MV-4-11 (cell line): ENCODE results near the gene ARHGAP24.
A peak's percentile ranks its signal among the peaks of the same experiment; 100 is the strongest.

Experiments used
- DNase-seq: peaks from one replicate; lab custom pipeline; 2025; lab: John Stamatoyannopoulos, UW

ARHGAP24 gene

DNA sequence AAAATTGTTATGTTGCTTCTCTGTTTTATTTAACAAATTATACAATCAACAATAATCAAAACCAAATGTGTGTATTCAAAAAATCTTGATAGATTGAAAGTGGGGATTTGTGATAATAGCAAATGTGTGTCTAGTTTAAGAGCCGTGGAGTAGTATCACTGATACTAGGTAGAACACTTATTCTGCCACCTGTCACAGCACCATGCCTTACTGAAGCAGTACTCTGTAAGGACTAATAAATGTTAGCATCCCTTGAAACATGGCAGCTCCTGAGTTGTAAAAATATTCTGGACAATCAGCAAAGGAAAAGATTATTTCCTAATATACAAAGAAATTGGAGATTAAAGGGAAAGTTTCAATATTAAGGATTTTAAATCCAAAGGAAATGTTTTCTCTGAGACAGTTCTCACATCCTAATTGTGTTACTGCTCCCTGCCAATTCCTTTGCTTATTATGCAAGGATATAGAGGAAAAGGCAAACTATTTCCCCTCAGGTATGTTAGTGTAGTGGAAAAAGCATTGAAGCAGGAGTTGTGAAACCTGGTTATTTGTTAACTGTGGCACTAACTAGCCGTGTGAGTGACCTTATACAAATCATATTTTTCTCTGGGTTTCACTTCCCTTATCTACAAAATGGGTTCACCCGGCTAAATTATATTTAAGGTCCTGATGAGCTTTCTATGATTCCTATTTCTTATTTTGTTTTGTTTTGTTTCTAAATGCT is 303.1 kb downstream of the ARHGAP24 start:
- DNase-seq: peak; percentile 9

DNA sequence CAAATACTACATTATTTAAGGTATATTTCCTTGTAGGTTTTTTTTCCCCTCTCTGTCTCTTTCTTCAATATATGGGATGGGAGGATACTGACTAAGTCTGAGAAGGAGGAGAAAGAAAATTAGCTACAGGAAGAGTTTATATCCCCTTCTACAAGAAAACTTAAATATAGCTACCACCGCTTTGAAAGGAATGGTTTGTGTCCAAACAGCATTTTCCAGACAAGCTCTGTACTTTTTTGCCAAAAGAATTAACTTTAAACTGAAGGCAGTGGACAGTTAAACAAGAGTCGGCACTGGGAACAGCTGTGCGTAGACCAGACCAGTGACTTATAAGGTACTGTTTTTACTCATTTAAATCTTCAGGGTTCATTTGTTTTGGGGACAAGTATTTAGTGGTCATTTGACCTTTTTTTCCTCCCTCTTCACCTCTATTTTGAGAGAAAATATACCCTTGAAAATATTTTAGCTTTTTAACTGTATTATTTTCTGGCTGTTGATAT is 303.7 kb downstream of the ARHGAP24 start:
- DNase-seq: no peak

DNA sequence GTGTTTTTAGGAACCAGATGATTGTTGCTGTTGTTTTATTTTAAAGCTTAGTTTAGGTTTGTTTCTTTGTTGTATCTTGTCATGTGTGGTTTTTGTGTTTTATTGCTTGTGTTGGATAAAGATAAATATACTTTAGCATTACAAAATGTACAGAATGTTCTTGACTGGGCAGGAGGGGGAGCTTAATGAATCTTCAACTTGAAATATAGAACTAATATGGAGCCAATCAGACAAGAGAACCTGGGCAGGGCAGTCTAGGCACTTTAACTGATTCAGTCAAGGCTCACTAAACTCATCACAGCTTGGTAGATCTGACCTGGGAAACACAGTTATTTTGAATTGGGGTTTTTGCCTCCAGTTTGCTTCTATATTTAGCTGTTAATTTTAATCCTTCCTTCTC is 304.2 kb downstream of the ARHGAP24 start:
- DNase-seq: no peak

DNA sequence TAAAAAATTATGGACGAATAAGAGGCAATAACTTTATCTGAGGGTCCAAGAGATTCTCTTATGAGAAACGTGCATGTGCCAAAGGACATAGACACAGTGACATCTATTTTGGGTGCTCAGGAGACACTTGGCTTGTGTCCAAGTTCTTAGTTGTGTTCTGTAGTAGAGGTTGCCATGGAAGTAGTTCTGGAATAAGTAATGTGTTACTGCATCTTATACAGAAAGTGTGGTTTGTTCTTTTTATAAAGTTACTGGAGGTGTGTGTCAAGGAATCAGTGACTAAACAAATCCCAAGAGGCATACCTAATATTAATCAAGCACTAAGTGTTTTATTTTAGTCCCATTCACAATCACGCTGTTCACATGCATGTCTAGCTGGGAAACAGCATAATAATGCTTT is 305.7 kb downstream of the ARHGAP24 start:
- DNase-seq: no peak

DNA sequence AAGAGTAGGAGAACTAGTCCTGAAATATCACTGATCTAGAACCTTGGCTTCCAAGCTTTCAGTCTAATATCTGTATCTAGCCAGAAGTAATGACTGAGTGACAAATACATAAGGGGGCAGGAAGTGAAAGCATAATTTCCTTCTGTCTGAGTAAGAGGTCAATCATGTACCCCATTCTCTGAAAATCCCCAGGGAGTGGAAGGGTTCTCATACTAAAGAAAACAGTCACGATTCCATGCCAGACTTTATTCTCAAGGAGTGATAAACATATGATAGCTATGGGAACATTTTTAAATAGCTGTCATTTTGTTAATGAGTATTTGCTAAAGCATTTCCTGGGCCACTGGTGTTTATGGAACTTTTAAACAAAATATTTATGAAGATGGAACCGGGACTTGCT is 308.5 kb downstream of the ARHGAP24 start:
- no peak for DNase-seq

DNA sequence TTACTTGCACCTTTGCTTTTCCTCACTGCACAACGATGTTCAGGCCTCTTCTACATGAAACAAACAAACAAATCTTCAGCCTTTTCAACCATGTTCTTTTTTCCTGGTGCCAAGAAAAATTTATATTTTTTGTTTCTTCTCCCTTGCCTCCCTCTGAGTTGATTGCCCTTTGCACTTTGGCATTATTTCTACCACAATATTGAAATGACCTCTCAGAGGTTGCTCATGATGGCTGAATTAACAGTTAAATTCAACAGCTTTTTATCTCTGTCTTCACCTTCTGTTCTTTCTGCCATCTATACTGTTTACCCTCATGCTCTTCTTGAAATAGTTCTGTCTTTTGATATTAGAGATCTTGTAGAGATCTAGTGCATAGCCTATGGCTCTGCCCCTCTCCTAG is 308.9 kb downstream of the ARHGAP24 start:
- no peak for DNase-seq

DNA sequence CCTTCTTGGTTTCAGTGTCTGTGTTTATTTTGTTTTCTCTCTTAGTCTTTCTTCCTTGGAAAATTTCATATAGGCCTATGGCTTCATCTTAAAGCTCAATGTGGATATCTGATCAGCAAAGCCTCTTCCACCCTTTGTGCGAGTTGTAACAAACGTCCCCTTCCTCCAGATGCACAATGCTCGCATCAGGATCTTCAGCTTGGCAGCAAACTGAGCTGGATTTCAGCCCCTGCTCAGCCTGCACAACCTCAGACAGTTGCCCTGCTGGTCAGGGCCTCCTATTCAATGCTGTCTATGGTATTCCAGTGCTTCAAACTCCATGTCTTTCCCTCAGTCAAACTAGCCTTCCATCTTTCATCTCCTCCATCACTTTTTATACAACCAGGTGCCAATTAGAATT is 309.4 kb downstream of the ARHGAP24 start:
- DNase-seq: no peak

DNA sequence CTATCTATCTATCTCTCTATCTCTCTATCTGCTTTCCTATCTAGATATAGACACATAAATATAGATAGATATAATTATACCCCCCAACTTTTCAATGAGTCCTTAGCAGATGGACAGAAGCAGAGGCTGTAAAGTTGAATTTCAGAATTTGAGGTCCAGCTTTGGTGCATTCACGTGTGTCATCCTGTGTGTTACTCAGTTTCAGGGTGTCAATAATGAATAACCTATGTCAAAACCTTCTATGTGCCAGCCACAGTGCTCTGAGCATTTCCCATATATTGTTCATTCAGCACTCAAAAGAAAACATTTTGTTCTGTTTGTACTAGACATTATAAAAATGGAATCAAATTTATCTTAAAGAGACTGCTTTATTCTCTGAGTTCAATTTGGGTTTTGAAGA is 310.0 kb downstream of the ARHGAP24 start:
- no peak for DNase-seq

DNA sequence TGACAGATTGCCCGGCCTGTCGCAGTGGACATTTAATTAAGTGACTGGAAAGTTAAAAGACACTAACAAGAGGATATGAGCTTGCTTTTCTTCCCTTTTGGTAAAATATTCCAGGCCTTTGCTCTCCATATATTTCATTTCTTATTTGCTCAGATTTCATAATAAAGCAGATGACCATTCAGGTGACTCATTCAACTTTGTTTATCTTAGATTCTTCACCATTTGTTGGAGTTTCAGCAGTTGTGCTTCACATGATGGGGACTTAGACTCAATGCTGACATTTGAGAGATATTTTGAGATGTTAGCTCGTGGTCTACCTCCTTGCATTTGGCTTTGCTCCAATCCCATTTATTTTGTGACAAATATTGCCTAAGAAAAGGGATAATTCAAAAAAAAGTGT is 312.2 kb downstream of the ARHGAP24 start:
- no peak for DNase-seq

DNA sequence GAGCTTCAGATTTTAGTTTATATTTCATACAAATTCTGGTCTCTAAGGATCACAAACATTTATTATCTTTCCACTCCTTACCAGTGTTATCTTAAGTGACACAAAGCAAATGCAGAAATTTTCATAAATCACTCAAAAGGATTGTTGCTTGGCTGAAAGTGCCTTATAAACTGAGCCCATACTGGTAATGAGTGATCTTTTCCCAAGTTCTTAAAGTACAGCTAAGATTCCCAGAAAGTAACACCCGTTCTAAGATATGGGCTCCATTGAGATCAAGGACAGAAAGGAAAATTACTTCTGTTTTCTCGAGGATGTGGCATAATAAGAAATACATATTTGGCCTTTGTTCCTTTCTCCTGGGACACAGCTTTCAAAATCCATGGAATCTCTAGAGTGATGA is 313.7 kb downstream of the ARHGAP24 start:
- DNase-seq: no peak

DNA sequence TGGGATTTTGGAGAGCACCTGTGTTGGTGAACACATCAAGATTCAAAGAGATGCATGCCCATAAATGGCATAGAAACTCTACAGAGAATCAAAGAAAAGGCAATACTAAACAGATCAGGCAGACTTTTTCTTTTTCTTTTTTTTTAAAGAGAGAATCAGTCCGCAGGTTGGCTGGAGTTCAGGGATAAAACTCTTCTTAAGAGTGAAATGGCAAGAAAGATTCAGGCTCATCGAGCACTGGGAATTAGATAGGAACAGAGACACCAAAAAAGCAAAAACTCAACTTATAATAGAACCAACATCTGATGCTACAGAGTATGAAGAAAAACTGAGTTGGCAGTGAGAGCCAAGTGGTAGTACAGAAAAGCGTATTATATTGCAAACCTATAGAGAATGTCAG is 314.3 kb downstream of the ARHGAP24 start:
- no peak for DNase-seq

DNA sequence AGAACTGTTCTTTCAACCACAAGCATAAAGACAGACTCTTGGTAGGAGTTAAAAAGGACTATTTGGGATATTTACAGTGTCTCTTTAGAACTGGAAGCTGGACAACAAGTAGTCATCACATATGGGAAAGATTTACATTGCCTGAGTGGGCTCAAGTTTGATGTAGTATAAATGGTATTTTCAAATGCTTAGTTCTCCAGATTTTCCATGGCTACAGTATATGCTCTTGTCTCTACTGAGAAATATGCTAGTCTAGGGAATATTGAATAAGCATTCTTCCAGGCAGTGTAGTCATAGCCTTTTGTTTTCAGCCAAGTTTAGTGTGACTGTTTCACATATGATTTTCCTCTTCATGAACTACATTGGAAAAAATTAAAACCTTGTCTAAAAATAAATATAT is 315.6 kb downstream of the ARHGAP24 start:
- DNase-seq: no peak

DNA sequence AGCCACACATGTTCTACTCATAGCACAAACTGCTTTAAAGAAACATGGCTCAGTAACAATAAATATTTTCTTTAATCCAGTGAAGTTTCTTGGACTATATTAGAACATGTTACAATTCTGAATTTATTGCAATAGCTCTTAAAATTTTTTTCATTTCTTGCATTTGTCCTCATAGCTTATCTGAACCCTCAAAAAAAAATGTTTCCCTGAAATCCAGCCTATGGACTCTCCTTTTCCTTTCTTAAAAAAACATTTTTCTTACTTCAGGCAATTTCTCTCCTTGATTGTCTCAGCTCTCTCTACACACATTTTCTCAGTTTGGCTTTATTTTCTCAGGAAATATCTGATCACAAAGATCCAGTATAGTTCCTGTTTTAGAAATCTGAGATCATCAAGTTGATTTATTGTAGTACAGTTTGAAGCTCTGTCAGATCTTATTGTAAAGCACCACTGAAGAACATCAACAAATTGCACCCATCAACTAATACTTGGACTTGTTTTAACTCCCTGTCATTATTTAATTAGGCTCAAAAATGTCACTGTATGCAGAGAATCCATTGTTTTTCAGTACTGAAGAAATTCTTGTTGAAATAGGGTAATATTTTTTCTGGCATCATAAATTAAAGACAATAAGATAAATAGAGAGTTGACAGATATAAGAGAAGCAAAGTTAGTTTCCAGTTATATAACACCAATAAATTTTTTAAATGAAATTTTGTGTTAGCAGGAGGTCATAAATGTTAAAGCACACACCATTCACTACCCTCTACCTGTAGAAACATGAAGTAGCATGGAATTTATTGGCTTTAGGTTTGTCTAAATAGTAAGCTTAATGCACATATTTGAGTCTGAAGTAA is 317.7 kb downstream of the ARHGAP24 start:
- DNase-seq: no peak

DNA sequence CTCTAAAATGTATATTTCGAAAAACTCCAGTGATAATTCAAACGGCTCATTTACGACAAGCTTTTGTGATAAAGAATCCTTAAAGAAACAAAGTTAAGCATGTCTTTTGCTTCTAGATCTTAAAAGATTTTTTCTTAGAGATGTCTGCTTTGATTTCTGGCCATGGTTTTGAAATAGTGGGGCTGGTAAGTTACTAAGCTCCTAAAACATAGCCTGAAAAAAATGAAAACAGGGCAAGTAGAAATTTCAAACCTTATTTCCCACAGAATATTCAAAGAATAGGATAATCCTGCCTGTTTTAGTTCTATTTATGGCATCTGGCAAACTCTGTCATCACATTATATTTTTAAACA is 318.3 kb downstream of the ARHGAP24 start:
- no peak for DNase-seq

DNA sequence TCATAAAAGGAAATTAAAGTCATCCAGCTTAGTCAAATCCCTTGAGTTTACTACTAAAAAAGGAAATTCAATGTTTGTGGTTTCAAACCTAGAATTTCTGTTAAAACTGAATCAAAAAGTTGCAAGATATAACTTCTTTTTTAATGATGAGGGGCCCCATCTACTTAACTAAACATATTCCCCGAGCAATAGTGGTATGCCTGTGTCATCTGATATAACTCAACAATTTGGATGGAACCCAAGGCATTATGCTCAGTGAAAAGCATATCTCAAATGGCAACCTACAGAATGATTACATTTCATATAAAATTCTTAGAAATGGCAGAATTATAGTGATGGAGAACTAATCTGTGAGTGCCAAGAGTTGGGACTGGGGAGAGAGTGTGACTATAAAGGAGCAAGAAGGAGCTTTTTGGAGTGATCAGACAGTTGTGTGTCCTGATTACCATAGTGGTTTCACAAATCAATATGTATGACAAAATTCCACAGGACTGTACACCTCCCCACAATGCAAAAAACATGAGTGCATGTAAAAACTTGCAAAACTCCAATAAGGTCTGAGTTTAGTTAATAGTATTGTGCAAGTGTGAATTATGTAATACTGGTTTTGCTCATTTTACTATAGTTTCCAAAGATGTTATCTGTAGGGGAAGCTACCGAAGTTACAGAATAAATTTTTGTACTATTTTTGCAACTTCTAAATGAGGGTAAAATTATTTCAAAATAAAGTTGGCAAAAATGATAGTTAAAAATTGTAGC is 323.2 kb downstream of the ARHGAP24 start:
- peak; percentile 64 for DNase-seq

DNA sequence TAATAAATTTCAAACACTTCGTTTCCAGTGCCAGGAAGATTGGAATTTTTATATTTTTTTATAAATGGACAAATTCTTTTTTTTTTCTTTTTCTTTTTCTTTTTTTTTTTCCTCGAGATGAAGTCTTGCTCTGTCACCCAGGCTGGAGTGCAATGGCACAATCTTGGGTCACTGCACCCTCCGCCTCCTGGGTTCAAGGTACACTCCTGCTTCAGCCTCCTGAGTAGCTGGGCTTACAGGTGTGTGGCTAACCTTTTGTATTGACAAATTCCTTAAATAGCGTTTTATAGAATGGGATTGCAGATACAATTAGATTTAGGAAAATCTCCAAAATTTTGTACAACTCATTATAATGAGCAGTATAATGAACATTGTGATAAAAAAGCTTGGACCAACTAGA is 328.9 kb downstream of the ARHGAP24 start:
- no peak for DNase-seq

DNA sequence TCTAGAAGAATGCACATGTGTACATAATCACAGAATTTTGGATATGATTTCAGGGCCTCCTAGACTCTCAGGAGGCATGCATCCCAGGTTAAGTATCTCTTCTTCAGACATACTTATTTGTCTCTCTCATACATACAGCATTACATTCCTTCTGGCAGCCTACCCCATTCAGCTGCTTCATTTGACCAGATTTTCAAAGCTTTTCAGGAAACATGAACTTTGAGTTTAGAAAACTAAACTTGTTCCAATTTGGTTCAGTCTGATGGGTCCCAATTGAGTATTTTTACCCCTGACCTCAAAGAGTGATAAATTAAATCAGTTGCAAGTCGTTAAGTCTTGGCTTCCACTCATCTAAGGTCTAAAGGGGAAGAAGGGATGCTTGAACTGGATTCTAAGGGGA is 330.9 kb downstream of the ARHGAP24 start:
- no peak for DNase-seq

DNA sequence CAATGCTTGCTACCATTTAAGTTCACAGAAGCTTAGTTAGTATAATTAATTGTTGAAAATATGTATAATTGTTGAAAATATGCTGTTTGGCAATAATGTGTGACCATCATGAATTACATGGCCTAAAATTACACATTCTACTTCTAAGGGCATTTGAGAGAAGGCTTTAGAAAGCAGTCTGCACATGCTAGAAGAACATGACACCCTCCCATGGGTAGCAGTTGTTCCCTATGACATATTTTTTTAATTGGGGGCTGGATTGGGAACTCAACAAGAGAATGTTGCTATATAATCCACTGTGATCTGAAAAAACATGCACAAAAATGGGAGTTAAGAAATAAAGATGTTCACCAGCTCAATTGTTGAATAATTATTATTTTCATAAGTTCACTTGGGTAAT is 331.4 kb downstream of the ARHGAP24 start:
- DNase-seq: no peak

DNA sequence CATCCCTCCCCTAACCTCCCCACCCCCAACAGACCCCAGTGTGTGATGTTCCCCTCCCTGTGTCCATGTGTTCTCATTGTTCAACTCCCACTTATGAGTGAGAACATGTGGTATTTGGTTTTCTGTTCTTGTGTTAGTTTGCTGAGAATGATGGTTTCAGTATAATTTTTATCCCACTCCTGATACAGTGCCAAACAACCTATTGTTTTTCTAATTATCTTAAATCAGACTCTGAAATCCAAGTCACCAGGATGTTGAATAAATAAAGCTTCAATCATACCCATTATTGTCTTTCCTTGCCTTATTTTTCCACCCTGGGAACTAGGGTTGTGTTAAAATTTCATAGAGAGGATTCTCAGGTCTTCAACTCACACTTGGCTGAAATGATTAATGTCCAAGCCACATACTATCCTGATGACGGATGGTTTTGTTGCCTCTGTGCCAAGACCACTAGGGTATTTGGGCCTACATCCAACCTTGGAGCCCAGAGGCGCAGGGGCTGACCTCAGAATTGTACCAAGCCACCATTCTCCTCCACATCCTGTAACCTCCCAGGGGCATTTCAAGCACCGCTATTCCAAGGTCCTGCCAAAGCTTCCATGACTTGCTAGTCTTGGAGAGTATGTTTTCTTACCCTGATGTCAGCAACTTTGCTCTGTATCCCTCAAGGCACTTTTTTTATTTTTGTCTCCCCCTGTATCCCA is 332.4 kb downstream of the ARHGAP24 start:
- no peak for DNase-seq

DNA sequence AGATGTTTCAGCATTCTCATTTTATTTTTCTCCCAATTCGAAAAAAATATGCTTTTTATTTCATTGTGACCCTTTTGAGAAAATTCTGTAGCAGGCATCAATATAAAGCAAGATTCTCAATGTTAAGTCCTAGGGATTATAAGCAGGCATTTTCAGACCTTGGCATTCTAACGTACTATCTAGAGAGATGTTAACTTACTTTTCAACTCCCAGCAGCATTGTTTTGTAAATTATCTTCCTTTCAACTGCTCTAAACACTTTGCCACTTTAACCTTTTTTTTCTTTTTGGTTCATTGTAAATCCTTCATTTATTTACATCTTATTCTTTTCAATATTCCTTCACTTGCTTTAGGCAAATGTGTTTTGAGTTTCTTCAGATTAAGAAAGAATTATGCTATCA is 333.2 kb downstream of the ARHGAP24 start:
- no peak for DNase-seq

DNA sequence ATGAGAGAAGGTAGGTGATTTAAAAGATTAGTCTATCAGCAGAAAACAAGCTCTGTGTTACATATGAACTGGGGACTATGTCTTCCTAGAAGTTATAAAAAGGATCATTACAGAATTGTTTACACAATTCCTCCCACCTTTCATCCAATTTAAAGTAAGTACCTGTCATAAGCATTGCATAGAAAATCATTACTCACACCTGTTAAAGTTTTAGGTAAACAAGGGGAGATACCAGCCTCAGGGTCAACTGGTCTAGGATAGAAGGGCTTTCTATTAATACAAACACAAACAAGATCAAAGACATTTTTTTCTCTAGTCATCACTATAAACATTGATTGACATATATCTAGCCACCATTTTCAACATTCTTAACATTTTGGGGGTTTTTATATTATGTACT is 333.9 kb downstream of the ARHGAP24 start:
- no peak for DNase-seq

DNA sequence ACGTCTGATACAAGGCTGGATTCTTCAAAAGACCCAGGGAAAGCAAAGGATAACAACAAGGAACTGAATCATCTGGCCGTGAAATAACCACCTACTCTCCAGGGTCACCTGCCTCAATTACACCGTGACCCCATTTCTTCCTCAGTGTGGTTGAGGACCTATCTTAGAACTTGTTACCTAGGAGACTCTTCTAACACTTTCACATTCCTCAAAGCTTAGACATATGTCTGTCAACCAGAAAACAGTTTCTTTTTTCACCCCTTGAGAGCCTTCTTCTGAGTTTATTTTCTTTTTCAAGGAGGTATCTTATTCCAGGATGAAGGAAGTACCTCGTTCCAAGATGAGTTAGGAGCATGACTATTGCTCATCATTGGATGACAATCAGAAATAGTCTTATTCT is 337.8 kb downstream of the ARHGAP24 start:
- DNase-seq: no peak
